ENCODE results near the gene AZIN2.

AZIN2 gene

DNA sequence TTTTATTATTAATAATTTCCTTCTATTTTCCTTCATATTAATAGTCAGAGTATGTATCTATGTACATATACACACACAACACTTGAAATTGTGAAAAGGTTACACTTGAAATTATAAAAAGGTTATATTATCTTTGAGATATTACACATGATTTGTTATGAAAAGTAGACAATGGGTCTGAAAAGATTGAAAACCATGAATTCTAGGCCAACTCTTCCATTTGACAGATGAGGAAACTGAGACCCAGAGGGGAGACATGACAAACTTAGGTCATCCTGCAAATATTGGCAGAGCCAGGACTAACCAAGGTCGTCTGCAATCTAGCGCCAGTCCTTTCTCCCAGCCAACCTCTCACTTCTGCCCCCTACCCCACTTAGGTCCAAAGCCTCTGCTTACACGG is 67.7 kb downstream of the AZIN2 start:
- Histone ChIP-seq H3K36me3 (replicated peaks) (peaks cover 4% of the 10 kb centered on the region; the same call in 1 of the 2 replicates), H3K4me3 (no peak overlapping the region), H3K9me3 (no peaks in the 10 kb centered on the region), H3K4me1 (peaks cover 14% of the 10 kb centered on the region), H3K27me3 (ENCODE audit: low read depth) (no peaks in the 10 kb centered on the region)
- no peak for DNase-seq (ENCODE audit: low spot score in 2 of 2)
- in situ Hi-C loops (cut with MboI; ENCODE audit: low sequenced_read_pairs) = loop anchor here (25.0 kb wide), 1 partner anchor 464 kb away; no protein-coding TSS in a partner anchor

DNA sequence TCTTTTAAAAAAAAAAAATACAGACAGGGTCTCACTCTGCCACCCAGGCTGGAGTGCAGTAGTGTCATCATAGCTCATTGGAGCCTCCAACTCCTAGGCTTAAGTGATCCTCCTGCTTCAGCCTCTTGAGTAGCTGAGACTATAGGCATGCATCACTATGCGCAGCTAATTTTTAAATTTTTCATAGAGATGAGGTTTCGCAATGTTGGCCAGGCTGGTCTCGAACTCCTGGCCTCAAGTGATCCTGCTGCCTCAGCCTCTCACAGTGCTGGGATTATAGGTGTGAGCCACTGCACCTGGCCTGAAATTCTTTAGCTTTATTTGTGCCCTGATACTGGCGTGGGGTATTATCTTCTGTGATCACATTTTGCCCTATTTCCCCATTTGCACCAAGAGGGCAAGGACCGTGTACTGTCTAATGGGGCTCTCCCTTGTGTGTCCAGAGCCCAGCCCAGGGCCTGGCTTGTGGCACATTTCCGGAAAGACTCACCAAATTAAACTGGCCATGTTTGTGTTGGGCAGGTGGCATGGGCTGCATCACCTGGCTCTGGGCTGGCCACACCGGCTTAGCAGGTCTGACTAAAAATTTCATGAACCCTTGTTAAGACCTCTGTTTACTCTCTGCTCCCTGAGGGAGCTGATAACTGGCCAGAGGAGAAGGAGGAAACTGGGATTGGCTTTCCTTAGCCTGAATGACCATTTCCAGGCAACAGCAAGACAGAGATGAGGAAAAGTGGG is 68.7 kb downstream of the AZIN2 start:
- H3K9me3 ChIP-seq = no peaks in the 10 kb centered on the region
- DNase-seq (ENCODE audit: low spot score in 2 of 2) = no peak
- H3K27me3 ChIP-seq (ENCODE audit: low read depth) = no peaks in the 10 kb centered on the region
- no peak overlapping the region for H3K4me3 ChIP-seq
- peaks cover 5% of the 10 kb centered on the region; the same call in 1 of the 2 replicates for H3K36me3 ChIP-seq (replicated peaks)
- in situ Hi-C loops (cut with MboI; ENCODE audit: low sequenced_read_pairs) = loop anchor here (25.0 kb wide), 1 partner anchor 463 kb away; no protein-coding TSS in a partner anchor
- H3K4me1 ChIP-seq = peaks cover 15% of the 10 kb centered on the region

DNA sequence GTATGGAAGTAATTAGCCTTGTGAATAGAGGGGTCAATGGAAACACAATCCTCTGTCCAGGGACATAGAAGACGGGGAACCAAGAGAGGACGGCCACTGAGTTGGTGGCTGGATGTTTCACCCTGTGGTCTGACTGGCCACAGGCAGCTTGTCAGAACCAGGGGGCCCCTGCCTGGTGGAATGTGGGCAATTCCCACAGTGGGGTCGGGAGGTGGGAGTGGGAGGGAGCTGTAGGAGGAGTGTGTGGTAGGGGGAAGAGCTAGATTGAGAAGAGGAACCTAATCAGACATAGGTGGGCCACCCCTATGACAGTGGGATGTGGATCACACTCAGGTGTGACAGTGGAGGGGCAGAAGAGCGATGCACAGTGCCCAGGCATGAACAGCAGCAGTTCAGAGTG is 69.6 kb downstream of the AZIN2 start:
- Histone ChIP-seq H3K27me3 (ENCODE audit: low read depth) (no peaks in the 10 kb centered on the region), H3K4me3 (no peak overlapping the region), H3K9me3 (no peaks in the 10 kb centered on the region), H3K36me3 (replicated peaks) (peaks cover 5% of the 10 kb centered on the region; the same call in 1 of the 2 replicates), H3K4me1 (peaks cover 15% of the 10 kb centered on the region)
- in situ Hi-C loops (cut with MboI; ENCODE audit: low sequenced_read_pairs) = no loop called here
- DNase-seq (ENCODE audit: low spot score in 2 of 2) = no peak

DNA sequence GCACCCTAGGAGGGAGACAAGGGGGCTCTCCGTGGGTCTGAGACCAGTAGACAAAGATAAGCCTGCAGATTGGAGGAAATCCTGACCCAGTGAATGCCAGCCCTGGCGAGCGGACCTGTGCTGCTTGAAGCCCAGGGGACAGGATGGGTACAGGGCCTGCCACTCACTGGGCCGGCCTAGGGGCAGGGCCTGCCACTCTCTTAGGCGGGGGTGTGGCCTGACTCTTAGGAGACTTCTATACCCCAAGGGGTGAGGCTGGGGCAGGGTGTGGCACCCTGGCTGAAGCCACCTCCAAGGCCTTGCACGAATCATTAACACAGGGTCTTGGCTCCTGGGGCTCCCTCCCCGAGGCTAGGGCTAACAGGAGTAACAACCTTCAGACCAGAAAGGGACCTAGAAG is 70.2 kb downstream of the AZIN2 start:
- H3K9me3 ChIP-seq = no peaks in the 10 kb centered on the region
- DNase-seq (ENCODE audit: low spot score in 2 of 2) = no peak
- no peak overlapping the region for H3K4me3 ChIP-seq
- in situ Hi-C loops (cut with MboI; ENCODE audit: low sequenced_read_pairs) = no loop called here
- peaks cover 15% of the 10 kb centered on the region for H3K4me1 ChIP-seq
- H3K27me3 ChIP-seq (ENCODE audit: low read depth) = no peaks in the 10 kb centered on the region
- H3K36me3 ChIP-seq (replicated peaks) = peaks cover 5% of the 10 kb centered on the region; the same call in 1 of the 2 replicates

DNA sequence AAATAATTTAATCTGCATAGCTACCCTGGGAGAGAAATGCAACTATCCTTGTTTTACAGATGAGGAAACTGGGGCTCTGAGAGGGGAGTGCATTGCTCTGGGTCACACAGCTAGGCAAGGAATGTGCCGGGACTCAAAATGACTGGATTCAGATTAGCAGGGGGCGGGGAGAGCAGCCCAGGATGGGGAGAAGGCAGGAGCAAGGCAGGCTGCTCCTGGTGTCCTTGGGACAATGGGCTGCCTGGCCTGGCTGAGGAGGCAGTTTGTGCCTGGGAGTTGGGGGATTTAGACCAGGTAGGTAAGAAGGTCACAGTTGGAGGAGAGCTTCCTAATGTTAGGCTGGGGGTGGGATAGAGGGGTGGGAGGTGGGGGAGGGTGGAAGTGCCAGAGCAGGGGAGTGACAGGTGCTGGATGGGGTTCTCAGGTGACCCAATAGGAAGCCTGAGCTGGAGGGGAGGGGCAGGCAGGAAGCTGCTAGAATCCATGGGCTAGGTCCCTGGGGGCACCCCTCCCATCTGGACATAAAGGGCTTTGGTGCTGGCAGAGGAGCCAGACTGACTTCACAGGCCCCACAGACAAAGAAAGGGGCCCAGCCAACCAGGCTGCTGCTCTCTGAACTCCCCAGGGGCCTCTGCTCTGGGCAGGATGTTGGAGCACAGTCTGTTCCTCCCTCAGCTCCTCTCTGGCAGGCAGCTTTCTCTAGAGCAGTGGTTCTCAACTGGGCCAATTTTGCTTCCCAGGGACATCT is 71.9 kb downstream of the AZIN2 start:
- Histone ChIP-seq H3K27me3 (ENCODE audit: low read depth) (no peaks in the 10 kb centered on the region), H3K36me3 (replicated peaks) (peaks cover 5% of the 10 kb centered on the region; the same call in 1 of the 2 replicates), H3K4me3 (no peak overlapping the region), H3K9me3 (no peaks in the 10 kb centered on the region), H3K4me1 (peaks cover 15% of the 10 kb centered on the region)
- peak; percentile 91 to 96 for DNase-seq (ENCODE audit: low spot score in 2 of 2)
- in situ Hi-C loops (cut with MboI; ENCODE audit: low sequenced_read_pairs) = no loop called here

DNA sequence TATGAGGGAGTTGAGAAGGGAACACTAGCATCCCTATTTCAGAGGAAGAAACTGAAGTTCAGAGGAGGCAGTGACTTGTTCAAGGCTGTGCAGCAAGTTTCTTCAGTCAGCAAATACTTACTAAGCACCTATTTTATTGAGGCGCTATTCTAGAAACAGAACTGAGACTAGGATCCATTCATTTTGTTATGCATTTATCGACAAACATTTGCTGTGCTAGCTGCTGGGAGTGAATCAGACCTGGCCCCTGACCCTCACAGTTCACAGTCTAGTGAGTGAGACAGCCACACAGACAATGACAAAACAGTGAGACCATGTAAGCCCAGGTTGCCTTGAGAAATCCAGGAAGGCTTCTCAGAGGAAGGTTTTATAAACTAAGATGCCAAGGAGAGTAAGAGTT is 72.7 kb downstream of the AZIN2 start:
- Histone ChIP-seq H3K4me1 (peaks cover 15% of the 10 kb centered on the region), H3K27me3 (ENCODE audit: low read depth) (no peaks in the 10 kb centered on the region), H3K9me3 (no peaks in the 10 kb centered on the region), H3K4me3 (no peak overlapping the region), H3K36me3 (replicated peaks) (peaks cover 5% of the 10 kb centered on the region; the same call in 1 of the 2 replicates)
- DNase-seq (ENCODE audit: low spot score in 2 of 2) = no peak
- in situ Hi-C loops (cut with MboI; ENCODE audit: low sequenced_read_pairs) = no loop called here

DNA sequence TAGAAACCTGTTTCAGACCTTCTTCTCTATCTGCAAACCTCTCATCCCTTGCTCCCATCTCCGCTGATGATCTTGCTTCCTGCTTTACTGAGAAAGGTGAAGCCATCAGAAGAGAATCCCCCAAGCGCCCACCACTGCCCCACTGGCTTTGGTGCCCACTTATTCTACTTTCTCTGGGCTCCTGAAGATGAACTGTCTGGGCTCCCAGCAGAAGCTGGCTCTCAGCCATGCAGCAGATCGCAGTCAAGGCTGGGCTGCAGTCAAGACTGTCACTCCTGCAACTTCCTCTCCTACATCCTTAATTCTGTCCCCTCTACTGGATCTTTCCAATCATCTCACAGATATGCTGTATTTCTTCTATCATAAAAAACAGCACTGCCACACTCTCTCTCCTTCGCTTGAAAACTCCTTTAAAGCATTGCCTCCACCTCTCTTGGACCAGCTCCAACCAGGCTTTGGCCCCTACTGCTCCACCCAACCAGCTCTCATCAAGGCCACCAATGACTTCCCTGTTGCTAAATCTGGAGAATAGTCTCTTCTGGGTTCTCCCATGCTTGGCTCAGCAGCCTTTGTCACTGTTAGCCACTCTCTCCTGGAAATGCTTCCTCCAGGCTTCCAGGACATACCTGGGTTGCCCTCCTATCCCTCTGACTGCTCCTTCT is 75.1 kb downstream of the AZIN2 start:
- Histone ChIP-seq H3K9me3 (no peaks in the 10 kb centered on the region), H3K4me1 (peaks cover 15% of the 10 kb centered on the region), H3K4me3 (no peak overlapping the region), H3K27me3 (ENCODE audit: low read depth) (no peaks in the 10 kb centered on the region), H3K36me3 (replicated peaks) (peaks cover 5% of the 10 kb centered on the region; the same call in 1 of the 2 replicates)
- in situ Hi-C loops (cut with MboI; ENCODE audit: low sequenced_read_pairs) = no loop called here
- DNase-seq (ENCODE audit: low spot score in 2 of 2) = no peak

DNA sequence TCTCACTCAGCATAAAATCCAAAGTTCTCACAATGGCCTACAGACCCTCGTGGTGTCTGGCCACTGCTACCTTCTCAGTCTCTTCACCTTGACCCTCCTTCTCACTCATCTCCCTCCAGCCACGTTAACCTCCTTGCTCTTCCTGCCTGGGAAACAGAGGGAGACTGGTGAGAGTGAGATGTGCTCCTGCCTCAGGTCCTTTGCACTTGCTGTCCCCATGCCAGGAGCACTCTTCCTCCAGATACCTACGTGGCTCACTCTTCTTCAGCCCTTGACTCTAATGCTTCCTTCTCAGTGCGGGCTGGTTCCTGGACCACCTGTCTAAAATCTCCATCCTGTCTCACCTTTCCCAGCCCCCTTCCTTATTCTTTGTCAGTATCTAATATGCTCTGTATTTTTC is 76.2 kb downstream of the AZIN2 start:
- Histone ChIP-seq H3K4me3 (no peak overlapping the region), H3K36me3 (replicated peaks) (peaks cover 5% of the 10 kb centered on the region; the same call in 1 of the 2 replicates), H3K27me3 (ENCODE audit: low read depth) (no peaks in the 10 kb centered on the region), H3K9me3 (no peaks in the 10 kb centered on the region), H3K4me1 (peaks cover 12% of the 10 kb centered on the region)
- in situ Hi-C loops (cut with MboI; ENCODE audit: low sequenced_read_pairs) = no loop called here
- DNase-seq (ENCODE audit: low spot score in 2 of 2) = no peak

DNA sequence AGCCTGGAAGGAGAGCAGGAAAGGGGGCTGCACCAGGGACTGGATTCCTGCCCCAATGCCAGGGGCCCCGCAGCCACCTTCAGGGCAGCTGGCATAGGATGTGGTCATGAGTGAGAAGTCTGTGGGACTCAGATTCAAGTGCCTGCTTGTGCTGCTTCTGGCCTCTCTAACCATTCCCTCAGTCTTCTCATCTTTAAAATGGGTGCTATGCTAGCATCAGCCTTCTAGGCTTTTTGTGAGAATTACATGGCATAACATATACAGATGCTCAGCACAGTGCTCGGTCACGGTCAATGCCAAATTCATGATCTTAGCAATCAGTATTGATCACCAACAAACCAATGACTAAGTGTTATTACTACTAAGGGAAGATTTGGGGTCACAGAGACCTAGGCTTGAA is 77.4 kb downstream of the AZIN2 start:
- Histone ChIP-seq H3K4me3 (no peak overlapping the region), H3K36me3 (replicated peaks) (peaks cover 3% of the 10 kb centered on the region; the same call in 1 of the 2 replicates), H3K4me1 (peaks cover 4% of the 10 kb centered on the region), H3K9me3 (no peaks in the 10 kb centered on the region), H3K27me3 (ENCODE audit: low read depth) (no peaks in the 10 kb centered on the region)
- no peak for DNase-seq (ENCODE audit: low spot score in 2 of 2)
- in situ Hi-C loops (cut with MboI; ENCODE audit: low sequenced_read_pairs) = no loop called here

DNA sequence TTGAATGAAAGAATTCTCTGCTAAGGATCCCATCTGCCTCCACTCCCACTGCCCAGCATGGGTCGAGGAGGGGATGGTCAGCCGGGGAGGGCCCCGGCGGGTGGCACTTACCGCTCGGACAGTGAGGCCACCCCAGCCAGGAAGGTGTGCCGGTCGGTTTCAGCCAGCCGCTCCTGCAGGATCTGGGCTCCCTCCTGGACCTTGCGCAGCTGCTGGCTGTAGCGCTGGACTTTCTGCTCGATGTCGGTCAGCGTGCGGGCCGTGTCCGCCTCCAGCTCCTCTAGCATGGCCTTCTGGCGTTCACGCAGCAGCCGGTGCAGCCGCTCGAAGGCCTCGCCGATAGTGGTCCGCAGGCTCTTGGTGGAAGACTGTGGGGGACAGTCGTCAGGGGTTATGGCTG is 78.6 kb downstream of the AZIN2 start:
- in situ Hi-C loops (cut with MboI; ENCODE audit: low sequenced_read_pairs) = no loop called here

DNA sequence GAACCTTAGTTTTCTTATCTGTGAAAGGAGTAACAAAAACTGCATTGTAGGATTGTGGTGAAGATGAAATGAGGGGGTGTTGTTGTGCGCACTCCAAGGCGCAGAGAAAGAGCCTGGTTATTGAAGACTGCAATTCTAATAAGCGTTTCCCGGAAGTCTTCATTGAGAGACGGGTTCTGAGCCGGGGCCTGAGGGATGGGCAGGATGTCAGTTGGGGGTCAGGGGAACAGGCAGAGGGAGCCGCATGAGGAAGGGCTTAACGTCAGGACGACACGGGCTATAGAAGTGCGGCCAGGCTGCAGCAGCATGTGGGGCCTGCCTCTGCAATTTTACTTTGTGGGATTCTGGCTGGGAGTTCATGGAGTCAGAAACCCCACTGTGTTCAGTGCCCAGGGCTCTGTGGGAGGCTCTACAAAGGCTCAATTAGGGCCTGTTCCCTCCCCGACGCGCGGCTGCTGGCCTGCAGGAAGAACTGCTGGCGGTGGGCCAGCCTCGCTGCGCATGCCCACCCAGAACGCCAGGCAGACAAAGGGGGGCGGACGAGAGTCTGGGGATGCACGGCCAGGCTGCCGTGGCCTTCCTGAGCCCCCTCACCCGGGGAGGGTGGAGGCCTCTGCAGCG is 80.2 kb downstream of the AZIN2 start:
- in situ Hi-C loops (cut with MboI; ENCODE audit: low sequenced_read_pairs) = no loop called here
- Histone ChIP-seq H3K4me1 (no peaks in the 10 kb centered on the region), H3K4me3 (no peak overlapping the region), H3K27me3 (ENCODE audit: low read depth) (no peaks in the 10 kb centered on the region), H3K9me3 (no peaks in the 10 kb centered on the region), H3K36me3 (replicated peaks) (no peaks in the 10 kb centered on the region)
- DNase-seq (ENCODE audit: low spot score in 2 of 2) = no peak

More for the DNA sequence above, 78.6 kb downstream of the AZIN2 start:
- Histone ChIP-seq H3K36me3 (replicated peaks) (no peaks in the 10 kb centered on the region), H3K4me1 (no peaks in the 10 kb centered on the region), H3K27me3 (ENCODE audit: low read depth) (no peaks in the 10 kb centered on the region), H3K9me3 (no peaks in the 10 kb centered on the region), H3K4me3 (no peak overlapping the region)
- no peak for DNase-seq (ENCODE audit: low spot score in 2 of 2)

DNA sequence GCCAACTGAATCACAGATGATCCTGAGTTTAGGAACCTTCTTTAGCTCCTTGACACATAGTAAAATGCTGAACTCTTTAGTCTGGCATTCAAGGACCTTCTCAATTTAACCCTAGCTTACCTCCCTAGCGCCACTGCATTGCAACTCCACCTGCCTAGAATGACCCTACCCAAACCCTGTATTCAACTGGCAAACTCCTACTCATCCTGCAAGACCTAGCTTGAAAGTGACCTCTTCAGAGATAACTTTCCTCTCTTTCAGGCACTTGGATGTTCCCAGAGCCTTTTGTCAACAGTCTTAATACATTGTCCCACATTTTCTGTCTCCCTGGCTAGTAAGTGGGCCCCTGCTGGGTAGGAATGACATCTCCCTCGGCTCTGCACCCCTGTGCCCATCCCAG is 81.2 kb downstream of the AZIN2 start:
- Histone ChIP-seq H3K36me3 (replicated peaks) (no peaks in the 10 kb centered on the region), H3K4me1 (no peaks in the 10 kb centered on the region), H3K4me3 (no peak overlapping the region), H3K27me3 (ENCODE audit: low read depth) (no peaks in the 10 kb centered on the region), H3K9me3 (no peaks in the 10 kb centered on the region)
- no peak for DNase-seq (ENCODE audit: low spot score in 2 of 2)
- in situ Hi-C loops (cut with MboI; ENCODE audit: low sequenced_read_pairs) = no loop called here

DNA sequence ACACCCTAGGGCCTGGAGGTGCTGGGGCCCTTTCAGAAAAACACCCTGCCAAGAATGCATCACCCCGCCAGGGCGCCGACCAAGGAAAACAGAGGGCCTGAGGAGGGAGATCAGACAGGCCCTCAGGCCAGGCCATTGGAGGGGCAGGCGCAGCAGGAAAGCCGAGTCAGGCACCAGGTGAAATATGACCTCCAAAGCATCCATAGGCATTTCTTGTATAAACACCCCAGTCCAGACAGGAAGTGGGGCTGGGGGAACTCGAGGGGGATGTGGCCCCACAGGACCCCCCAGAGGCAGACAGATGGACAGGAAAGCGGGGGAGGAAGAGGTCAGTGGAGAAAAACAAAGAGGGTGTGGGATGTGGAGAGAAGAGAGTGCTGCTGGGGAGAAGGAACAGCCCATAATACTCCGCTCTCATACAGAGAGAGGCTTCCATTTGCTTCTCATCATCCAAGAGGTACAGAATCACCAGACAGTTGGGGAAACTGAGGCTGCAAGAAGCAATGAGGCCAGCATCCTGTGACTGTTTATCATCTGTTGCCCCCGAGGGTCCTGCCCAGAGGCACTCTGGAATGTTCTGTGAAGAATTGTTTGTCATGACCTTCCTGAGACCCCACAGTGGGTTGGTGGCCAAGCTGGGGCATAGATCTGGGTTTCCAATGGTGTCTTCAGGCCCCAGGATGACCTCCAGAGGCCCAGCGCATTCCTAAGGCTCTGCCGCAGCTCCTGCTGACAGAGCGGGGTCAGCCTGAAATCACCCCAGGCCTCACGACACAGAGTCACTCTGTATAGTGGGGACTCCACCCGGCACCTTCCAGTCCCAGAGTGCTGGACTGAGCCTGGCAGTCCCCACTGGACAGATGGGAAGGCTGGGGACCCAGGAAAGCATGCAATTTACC is 82.9 kb downstream of the AZIN2 start:
- in situ Hi-C loops (cut with MboI; ENCODE audit: low sequenced_read_pairs) = no loop called here
- Histone ChIP-seq H3K4me3 (no peak overlapping the region), H3K27me3 (ENCODE audit: low read depth) (no peaks in the 10 kb centered on the region), H3K9me3 (no peaks in the 10 kb centered on the region), H3K36me3 (replicated peaks) (no peaks in the 10 kb centered on the region), H3K4me1 (no peaks in the 10 kb centered on the region)
- no peak for DNase-seq (ENCODE audit: low spot score in 2 of 2)

All from HAP-1 (cell line).